GM19035 (cell line): Measurements from ENCODE around the gene CYP2S1.
"Not testable (repeated sequence)": the region's sequence is repeated elsewhere in the genome, so short reads cannot be mapped to it uniquely, and the experiment has no call there.

ENCODE experiments used
- ATAC-seq: cut with Tn5 transposase; IDR thresholded peaks from one replicate; pipeline ENCODE4 v1.9.1; 2021; ENCODE audit not compliant: unreplicated experiment

The CYP2S1 gene

GRCh38 chr19:41193430-41194156 is 574 bp downstream of the CYP2S1 start:
- no peak for ATAC-seq

GRCh38 chr19:41194157-41194552 is 1.1 kb downstream of the CYP2S1 start:
- no peak for ATAC-seq

GRCh38 chr19:41195675-41196497 is 2.9 kb downstream of the CYP2S1 start:
- no peak for ATAC-seq

- no peak for ATAC-seq
Observed at GRCh38 chr19:41198559-41198958, 5.5 kb downstream of the CYP2S1 start.

- ATAC-seq, result no peak
Observed at GRCh38 chr19:41203371-41203770, 10.4 kb downstream of the CYP2S1 start.

- not testable (repeated sequence) for ATAC-seq
Observed at GRCh38 chr19:41204338-41204737, 11.3 kb downstream of the CYP2S1 start.

GRCh38 chr19:41205995-41206394 is 13.0 kb downstream of the CYP2S1 start:
- ATAC-seq, result no peak

GRCh38 chr19:41206456-41206855 is 13.4 kb downstream of the CYP2S1 start:
- ATAC-seq, result no peak

GRCh38 chr19:41206926-41207750 is 14.1 kb downstream of the CYP2S1 start:
- no peak for ATAC-seq

GRCh38 chr19:41214161-41214560 is 21.1 kb downstream of the CYP2S1 start:
- ATAC-seq, result no peak

- ATAC-seq, result no peak
Observed at GRCh38 chr19:41217741-41218140, 24.7 kb downstream of the CYP2S1 start.

- no peak for ATAC-seq
Observed at GRCh38 chr19:41218249-41218614, 25.2 kb downstream of the CYP2S1 start.

GRCh38 chr19:41218615-41219507 is 25.8 kb downstream of the CYP2S1 start, which contains the start of gene AXL:
AXL (plus strand) TSS chr19:41219223; CDS start chr19:41219393, 170 bp downstream.
- no peak for ATAC-seq

- ATAC-seq, result no peak
Observed at GRCh38 chr19:41219924-41220567, 27.0 kb downstream of the CYP2S1 start.

- ATAC-seq, result no peak
Observed at GRCh38 chr19:41220811-41221210, 27.8 kb downstream of the CYP2S1 start.

GRCh38 chr19:41221514-41222205 is 28.6 kb downstream of the CYP2S1 start:
- no peak for ATAC-seq

GRCh38 chr19:41222240-41222639 is 29.2 kb downstream of the CYP2S1 start:
- ATAC-seq, result no peak

GRCh38 chr19:41223431-41224234 is 30.6 kb downstream of the CYP2S1 start:
- no peak for ATAC-seq
